ENCODE data around the gene PIP5K1B.

Gene PIP5K1B

GRCh38 chr9:68869022-68869421, 164.0 kb downstream of the PIP5K1B start:
- no peak for DNase-seq

GRCh38 chr9:68870086-68870485, 165.0 kb downstream of the PIP5K1B start:
- DNase-seq = no peak

DNA sequence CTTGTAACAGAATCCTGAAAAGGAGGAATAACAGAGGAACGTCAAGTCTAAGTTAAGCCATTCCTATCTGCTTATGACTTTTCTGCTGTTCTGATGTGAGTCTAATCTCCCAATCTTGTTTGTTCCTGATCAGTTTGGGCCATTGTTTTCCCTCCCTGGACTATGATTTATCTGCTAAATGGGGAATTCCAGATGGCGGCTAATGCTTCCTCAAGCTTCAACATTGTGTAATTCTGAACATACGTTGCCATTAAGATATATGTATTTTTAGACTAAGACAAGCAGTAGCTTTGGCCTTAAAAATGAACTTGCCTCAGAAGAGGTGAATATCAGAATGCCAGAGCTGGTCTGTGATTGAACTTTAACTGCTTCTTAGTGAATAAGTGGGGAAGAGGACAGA, 166.2 kb downstream of the PIP5K1B start:
- DNase-seq = no peak

DNA sequence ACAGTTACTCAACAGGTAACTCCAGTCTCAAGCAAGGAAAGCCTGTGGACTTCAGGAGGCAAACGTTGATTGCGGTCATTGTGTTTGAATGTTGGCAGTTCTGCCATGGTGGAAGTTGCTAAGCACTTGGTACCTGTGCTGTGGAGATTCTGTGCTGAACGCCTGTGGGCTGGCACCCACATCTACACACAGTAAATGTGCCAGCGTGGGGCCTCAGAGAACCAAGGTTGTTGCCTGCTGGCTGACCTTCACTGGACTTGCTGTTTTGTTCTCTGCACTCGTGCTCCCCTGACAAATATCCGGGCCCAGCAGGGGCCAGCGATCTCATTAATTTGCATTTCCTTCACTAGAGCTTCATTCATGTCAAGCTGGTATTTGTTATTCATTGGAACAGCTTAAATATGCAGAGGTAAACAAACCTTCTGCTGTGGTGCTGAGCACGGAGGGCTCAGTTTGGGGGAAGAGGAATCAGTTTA, 167.0 kb downstream of the PIP5K1B start:
- no peak for DNase-seq

GRCh38 chr9:68873179-68873578, 168.1 kb downstream of the PIP5K1B start:
- no peak for DNase-seq

- no peak for DNase-seq
Measured at GRCh38 chr9:68876273-68876672, 171.2 kb downstream of the PIP5K1B start.

DNA sequence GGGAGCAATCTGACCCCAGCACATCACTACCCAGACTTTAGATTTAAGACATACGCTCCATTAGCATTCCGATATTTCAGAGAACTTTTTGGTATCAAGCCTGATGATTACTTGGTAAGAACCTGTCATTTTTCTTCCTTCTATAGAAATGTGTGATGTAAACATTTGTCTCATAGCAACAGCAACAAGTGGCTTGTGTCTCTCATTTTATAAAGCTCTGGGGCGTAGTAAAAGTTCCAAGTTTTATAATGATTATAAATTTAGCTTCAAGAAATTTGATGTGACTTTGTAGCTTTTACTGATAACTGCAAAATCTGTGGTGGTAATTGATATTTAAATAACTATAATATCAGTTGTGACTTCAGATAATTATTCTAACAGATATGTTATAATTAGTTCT, 171.6 kb downstream of the PIP5K1B start:
- DNase-seq = no peak

GRCh38 chr9:68877219-68877618, 172.2 kb downstream of the PIP5K1B start:
- no peak for DNase-seq

DNA sequence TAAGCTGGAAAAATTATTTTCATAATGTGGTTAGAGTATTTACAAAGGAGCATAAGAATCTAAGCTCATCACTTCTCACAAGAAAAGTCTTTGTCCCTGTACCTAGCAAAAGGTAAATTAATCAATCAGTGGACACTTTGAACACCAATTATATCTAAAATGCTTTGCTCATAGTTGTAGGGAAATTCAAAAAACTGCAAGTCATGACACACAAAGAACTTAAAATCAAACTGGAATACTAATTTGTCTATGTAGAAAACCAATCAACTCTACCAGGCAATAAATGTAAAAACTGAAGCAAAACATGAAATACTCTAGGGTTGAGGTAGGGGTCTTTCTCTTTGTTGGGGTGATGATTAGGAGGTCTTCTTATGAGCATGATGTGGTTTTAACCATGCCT, 173.4 kb downstream of the PIP5K1B start:
- no peak for DNase-seq

GRCh38 chr9:68883224-68883623, 178.2 kb downstream of the PIP5K1B start:
- no peak for DNase-seq

DNA sequence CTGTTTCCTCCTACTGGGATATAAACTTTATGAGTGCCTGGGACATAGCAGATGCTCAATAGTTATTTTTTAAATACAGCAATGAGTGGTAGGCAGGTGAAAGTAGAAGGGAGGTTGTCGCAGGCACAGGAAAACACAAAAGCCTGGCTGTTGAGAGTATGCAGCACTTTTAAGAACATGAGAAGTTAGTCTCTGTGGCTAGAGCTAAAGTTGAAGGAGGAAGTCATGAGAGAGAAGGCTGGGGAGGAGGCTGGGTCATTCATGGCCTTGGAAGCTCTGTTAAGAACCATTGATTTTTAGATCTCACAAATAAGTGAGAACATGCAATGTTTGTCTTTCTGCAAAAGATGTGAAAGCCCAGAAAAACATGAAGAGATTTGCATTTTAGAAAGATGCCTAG, 182.2 kb downstream of the PIP5K1B start:
- DNase-seq = no peak

DNA sequence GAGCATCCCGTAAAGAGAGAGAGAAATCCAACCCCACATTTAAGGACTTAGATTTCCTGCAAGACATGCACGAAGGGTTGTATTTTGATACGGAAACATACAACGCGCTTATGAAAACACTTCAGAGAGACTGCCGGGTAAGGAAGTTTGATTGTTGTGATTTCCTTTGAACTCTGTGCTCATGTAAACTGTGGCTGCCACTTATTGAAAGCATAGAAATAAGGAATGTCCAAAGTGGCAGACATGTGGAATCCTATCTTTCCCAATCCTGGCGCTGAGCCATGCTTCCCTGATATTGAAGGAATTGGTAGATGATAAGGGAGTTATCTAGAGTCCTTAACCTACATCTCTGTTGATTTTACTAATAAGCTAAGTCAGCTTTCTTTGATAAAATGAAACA, 189.5 kb downstream of the PIP5K1B start:
- DNase-seq = no peak

- no peak for DNase-seq
Measured at GRCh38 chr9:68895741-68896478, 190.9 kb downstream of the PIP5K1B start.

- no peak for DNase-seq
Measured at GRCh38 chr9:68896486-68896885, 191.4 kb downstream of the PIP5K1B start.

DNA sequence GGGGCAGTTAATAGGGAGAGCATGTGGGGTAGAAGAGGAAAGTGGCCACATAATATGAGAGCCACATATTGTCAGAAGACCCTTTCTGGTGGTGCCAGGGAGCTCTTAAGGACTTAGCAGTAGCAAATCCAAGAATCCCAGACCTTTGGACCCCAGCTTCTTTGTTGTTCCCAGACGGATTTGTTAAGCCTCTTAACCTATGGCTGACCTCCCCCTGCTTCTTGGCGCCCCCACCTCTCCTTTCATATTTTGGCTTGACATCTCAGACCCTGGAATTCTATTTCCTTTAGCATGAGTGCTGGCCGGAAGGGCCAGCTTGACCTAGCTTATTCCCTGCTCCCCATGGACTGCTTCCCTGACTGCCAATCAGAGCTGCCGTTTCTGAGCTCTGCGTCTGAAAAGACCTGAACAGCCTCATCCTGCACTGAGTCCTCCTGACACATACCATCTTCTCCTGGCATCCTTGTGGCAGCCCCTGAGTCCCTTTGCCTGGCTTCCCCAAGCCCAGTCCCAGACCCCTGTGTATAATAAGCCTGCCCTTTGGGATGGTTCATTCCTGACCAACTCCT, 192.6 kb downstream of the PIP5K1B start:
- no peak for DNase-seq

GRCh38 chr9:68898781-68899439, 193.9 kb downstream of the PIP5K1B start:
- no peak for DNase-seq

DNA sequence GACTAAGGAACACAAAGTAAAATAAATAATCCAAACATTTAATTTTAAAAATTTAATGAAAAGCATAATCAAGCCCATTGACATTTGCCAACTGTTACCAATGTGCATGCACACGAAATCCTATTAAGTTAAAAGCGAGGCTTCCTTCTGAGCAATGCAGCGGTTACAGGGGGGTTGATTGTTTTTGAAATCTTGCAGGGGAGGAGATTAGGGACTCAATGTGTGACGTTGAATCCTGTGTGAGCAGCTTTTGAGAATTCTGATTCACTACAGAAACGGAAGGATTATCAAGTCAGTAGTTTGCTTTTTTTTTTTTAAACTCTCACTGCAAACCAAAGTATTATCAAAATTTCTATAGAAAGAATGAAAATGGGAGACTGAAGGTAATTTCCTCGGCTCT, 199.4 kb downstream of the PIP5K1B start:
- DNase-seq = no peak

DNA sequence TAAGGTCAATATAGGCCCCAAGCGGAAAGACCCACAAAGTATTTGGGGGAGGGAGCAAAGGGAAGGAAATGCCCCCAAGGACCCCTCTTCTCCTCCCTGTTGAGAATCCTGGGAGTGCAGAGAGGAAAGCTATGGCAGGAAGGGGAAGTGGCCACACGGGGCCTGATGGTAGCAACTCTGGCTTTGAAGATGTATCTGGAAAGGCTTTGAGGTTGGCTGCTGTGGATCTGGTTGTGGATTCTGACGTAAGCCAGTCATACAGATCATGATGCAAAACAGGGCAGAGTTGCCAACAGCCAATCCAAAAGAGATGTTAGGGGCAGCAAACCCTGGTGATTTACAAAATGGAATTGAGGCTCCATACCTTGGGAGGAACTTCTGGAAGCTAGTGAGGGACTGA, 200.1 kb downstream of the PIP5K1B start:
- no peak for DNase-seq

- DNase-seq = no peak
Measured at GRCh38 chr9:68907910-68908309, 202.9 kb downstream of the PIP5K1B start.

DNA sequence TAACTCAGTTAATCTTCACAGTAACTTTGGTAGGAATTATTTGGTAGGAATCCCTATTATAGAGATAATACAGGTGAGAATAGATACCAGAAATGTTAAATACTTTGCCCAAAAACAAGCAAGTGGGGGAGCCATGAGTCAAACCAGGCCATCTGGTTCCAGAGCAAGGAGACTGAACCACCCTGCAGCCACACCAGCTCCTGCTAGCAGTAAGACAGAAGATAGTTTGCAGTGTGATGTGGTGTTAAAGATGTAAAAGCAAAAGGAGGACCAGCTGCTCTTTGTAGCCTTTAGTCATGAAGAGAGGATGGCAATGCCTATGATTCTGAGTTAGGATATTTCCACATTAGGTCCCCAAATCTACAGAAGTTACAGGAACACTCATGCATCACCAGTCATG, 207.5 kb downstream of the PIP5K1B start:
- DNase-seq = no peak

DNA sequence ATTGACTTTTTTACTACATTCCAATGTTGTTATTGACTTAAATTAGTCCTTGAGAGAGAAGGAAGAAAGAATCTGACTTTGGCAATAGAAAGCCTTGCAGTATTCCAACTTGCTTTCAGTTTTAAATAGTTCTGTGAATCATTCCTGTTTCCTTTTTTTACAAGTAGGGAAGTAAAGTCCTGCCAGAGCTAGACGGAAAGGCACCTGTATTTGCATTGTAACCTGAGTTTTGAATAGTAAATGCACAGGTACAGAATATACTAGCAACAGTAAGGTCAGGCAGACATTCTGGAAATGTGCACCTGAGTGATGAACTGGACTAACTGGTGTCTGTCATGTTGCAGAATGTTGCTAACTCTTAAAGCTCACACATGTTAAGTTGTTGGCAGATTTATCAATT, 208.0 kb downstream of the PIP5K1B start:
- DNase-seq = no peak

DNA sequence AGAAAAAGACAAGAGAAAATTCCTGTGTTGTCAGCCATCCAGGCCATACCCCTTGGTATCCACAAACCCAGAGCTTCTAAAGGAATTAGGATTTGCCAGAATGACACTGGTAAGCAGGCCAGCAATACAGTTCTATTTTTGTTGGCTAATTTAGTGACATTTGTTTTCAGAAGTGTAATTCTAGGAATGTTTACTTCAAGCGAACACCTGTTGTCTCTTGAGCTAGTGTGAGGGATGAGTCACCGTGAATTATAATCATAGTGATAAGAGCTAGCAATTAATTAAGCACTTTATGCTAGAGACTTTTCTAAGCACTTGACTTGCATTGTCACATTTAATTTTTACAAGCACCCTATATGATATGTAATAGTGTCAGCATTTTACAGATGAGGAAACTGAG, 209.7 kb downstream of the PIP5K1B start:
- DNase-seq = no peak

- DNase-seq = no peak
Measured at GRCh38 chr9:68919661-68920060, 214.6 kb downstream of the PIP5K1B start.

GRCh38 chr9:68920921-68921320, 215.9 kb downstream of the PIP5K1B start:
- DNase-seq = no peak

Data from NCI-H510A (cell line).